WTC11 (cell line): ENCODE measurements around the gene INTS15. TPM values are rescaled to one million over a fixed set of nuclear protein-coding genes. Genes with fewer than 3 reads are reported as not detected.
"Not testable (repeated sequence)": the region's sequence is repeated elsewhere in the genome, so short reads cannot be mapped to it uniquely, and the experiment has no call there.

Source experiments
- ATAC-seq: fragments of 200-7000 bp; cut with Tn5 transposase; 2 replicates; pipeline ENCODE4 v1.10.0; 2021; ENCODE audit warnings: mild to moderate bottlenecking, moderate library complexity
- CTCF ChIA-PET: fragments of 300-600 bp; sonication (Branson Sonifier 250); formaldehyde crosslinking; loops from one replicate; lab custom pipeline; 2021; ENCODE audit warnings: antibody characterized with exemption; lab: Charles Lee
- POLR2A ChIA-PET: fragments of 350-600 bp; sonication (Branson Sonifier 250); formaldehyde crosslinking; loops from one replicate; lab custom pipeline; 2021; ENCODE audit warnings: antibody characterized with exemption; lab: Charles Lee
- DNase-seq: peaks from one replicate; pipeline ENCODE4 v3.0.0; 2021; ENCODE audit warnings: low spot score
- H3K27ac Mint-ChIP-seq: 2 replicates; pipeline ENCODE4 v1.8.0; 2021; ENCODE audit warnings: mixed read lengths
- H3K27me3 Mint-ChIP-seq: 2 replicates; pipeline ENCODE4 v1.8.0; 2021; ENCODE audit warnings: low read depth, mild to moderate bottlenecking, moderate library complexity, mixed read lengths
- H3K36me3 Mint-ChIP-seq: 2 replicates; pipeline ENCODE4 v1.8.0; 2021; ENCODE audit warnings: mixed read lengths
- H3K4me1 Mint-ChIP-seq: 2 replicates; pipeline ENCODE4 v1.8.0; 2022; ENCODE audit warnings: mixed read lengths
- H3K4me3 Mint-ChIP-seq: 2 replicates; pipeline ENCODE4 v1.8.0; 2021; ENCODE audit warnings: mild to moderate bottlenecking, moderate library complexity, mixed read lengths
- H3K9me3 Mint-ChIP-seq: 2 replicates; pipeline ENCODE4 v1.8.0; 2021; ENCODE audit warnings: mixed read lengths
- AR ChIP-seq: fragments of 250-450 bp; sonication (Bioruptor Pico); IDR thresholded peaks from 2 replicates; pipeline ENCODE4 v1.9.0; 2021; ENCODE audit warnings: mild to moderate bottlenecking
- ARID4B ChIP-seq: sonication (generic); formaldehyde crosslinking; IDR thresholded peaks from 2 replicates; pipeline ENCODE4 v1.8.0; 2023; ENCODE audit warnings: missing genetic modification reagents, mild to moderate bottlenecking, borderline replicate concordance
- CREM ChIP-seq: sonication (generic); formaldehyde crosslinking; IDR thresholded peaks from 2 replicates; pipeline ENCODE4 v1.8.1; 2022; ENCODE audit warnings: mild to moderate bottlenecking, missing genetic modification reagents, moderate library complexity
- EMX1 ChIP-seq: fragments of 250-450 bp; sonication (Bioruptor Pico); IDR thresholded peaks from 2 replicates; pipeline ENCODE4 v1.8.0; 2021; ENCODE audit warnings: mild to moderate bottlenecking
- FOXP1 ChIP-seq: sonication (generic); formaldehyde crosslinking; IDR thresholded peaks from 2 replicates; pipeline ENCODE4 v1.8.0; 2022; ENCODE audit warnings: missing genetic modification reagents, mild to moderate bottlenecking, moderate library complexity, borderline replicate concordance
- GRHL2 ChIP-seq: fragments of 250-450 bp; sonication (Bioruptor Pico); IDR thresholded peaks from 2 replicates; pipeline ENCODE4 v1.8.0; 2022; ENCODE audit warnings: mild to moderate bottlenecking, moderate library complexity; ENCODE audit not compliant: insufficient replicate concordance, severe bottlenecking
- GTF2I ChIP-seq: fragments of 250-450 bp; sonication (Bioruptor Pico); conservative IDR thresholded peaks from 2 replicates; pipeline ENCODE4 v1.4.0; 2021; ENCODE audit warnings: mild to moderate bottlenecking
- HMGA2 ChIP-seq: fragments of 250-450 bp; sonication (Bioruptor Pico); IDR thresholded peaks from 2 replicates; pipeline ENCODE4 v1.4.0; 2021; ENCODE audit warnings: mild to moderate bottlenecking, moderate library complexity
- IRF2 ChIP-seq: sonication (generic); formaldehyde crosslinking; IDR thresholded peaks from 2 replicates; pipeline ENCODE4 v1.8.0; 2022; ENCODE audit warnings: low read depth, missing genetic modification reagents, borderline replicate concordance
- NFATC4 ChIP-seq: fragments of 250-450 bp; sonication (Bioruptor Pico); IDR thresholded peaks from 2 replicates; pipeline ENCODE4 v1.9.0; 2021; ENCODE audit warnings: mild to moderate bottlenecking
- NFYB ChIP-seq: sonication (generic); formaldehyde crosslinking; conservative IDR thresholded peaks from 2 replicates; pipeline ENCODE4 v1.8.0; 2022; ENCODE audit warnings: low read depth, missing genetic modification reagents
- USF1 ChIP-seq: sonication (generic); formaldehyde crosslinking; IDR thresholded peaks from 2 replicates; pipeline ENCODE4 v1.8.0; 2022; ENCODE audit warnings: mild to moderate bottlenecking, missing genetic modification reagents
- ZNF121 ChIP-seq: sonication (generic); formaldehyde crosslinking; IDR thresholded peaks from 2 replicates; pipeline ENCODE4 v1.8.0; 2023; ENCODE audit warnings: missing genetic modification reagents
- ZNF138 ChIP-seq: sonication (generic); formaldehyde crosslinking; conservative IDR thresholded peaks from 2 replicates; pipeline ENCODE4 v1.8.1; 2022; ENCODE audit warnings: mild to moderate bottlenecking, moderate library complexity, missing genetic modification reagents
- ZNF423 ChIP-seq: fragments of 250-450 bp; sonication (Bioruptor Pico); IDR thresholded peaks from 2 replicates; pipeline ENCODE4 v2.1.2; 2022; ENCODE audit warnings: mild to moderate bottlenecking, moderate library complexity
- ZNF425 ChIP-seq: fragments of 250-450 bp; sonication (Bioruptor Pico); conservative IDR thresholded peaks from 2 replicates; pipeline ENCODE4 v1.9.0; 2021; ENCODE audit warnings: mild to moderate bottlenecking
- total RNA-seq: library from RNA; stranded (reverse); gene quantifications from 3 replicates; pipeline ENCODE4 v1.2.3, GENCODE V29; 2021

INTS15 gene
- total RNA-seq, 1 experiment from 2014 or later, result 28.2 TPM

- Mint-ChIP-seq H3K27me3 (no peaks in the 10 kb centered on the region), H3K9me3 (no peaks in the 10 kb centered on the region), H3K4me3 (peak overlapping the region; percentile 62), H3K36me3 (peaks cover 14% of the 10 kb centered on the region), H3K4me1 (no peaks in the 10 kb centered on the region), H3K27ac (no peak overlapping the region)
- DNase-seq (peak; percentile 29), ATAC-seq (peak; percentile 50)
- POLR2A ChIA-PET, result interaction anchor here (0.6 kb wide), 1 partner anchor 62 kb away, joined by 4 read pairs; no protein-coding TSS in a partner anchor
- CTCF ChIA-PET, result interaction anchor here (1.5 to 5.0 kb wide), 5 partner anchors 9 to 60 kb away, joined by 3 to 27 read pairs (median 10); partner anchors contain the start of gene INTS15
- TF ChIP-seq ZNF425 (CRISPR knock-in tag) (no peak), FOXP1 (CRISPR knock-in tag) (no peak), ZNF138 (CRISPR knock-in tag) (no peak), ZNF121 (CRISPR knock-in tag) (no peak), IRF2 (CRISPR knock-in tag) (no peak), NFATC4 (CRISPR knock-in tag) (no peak), AR (CRISPR knock-in tag) (no peak), NFYB (CRISPR knock-in tag) (no peak), GTF2I (CRISPR knock-in tag) (no peak), EMX1 (CRISPR knock-in tag) (no peak)
These were observed 13.6 kb upstream of the INTS15 start for GRCh38 chr7:6576024-6576866.

- H3K9me3 Mint-ChIP-seq, ATAC-seq, H3K4me1 Mint-ChIP-seq, H3K27ac Mint-ChIP-seq, DNase-seq, H3K27me3 Mint-ChIP-seq: not testable (repeated sequence)
- TF ChIP-seq HMGA2 (CRISPR knock-in tag), result peak; percentile 100
- Mint-ChIP-seq H3K4me3 (peak overlapping the region; percentile 85), H3K36me3 (peaks cover 21% of the 10 kb centered on the region)
- CTCF ChIA-PET, result interaction anchor here (1.5 to 5.0 kb wide), 5 partner anchors 8 to 60 kb away, joined by 3 to 27 read pairs (median 10); partner anchors contain the start of gene INTS15
- POLR2A ChIA-PET, result interaction anchor here (0.6 to 1.0 kb wide), 2 partner anchors 32 to 57 kb away, joined by 3 read pairs; no protein-coding TSS in a partner anchor
These were observed 12.9 kb upstream of the INTS15 start for GRCh38 chr7:6576867-6577368.

- H3K27me3 Mint-ChIP-seq, result no peaks in the 10 kb centered on the region
- peak within 1 kb of the TSS; percentile 85 for H3K4me3 Mint-ChIP-seq
- peak; percentile 79 for DNase-seq
- peak; percentile 83 for ATAC-seq
- CTCF ChIA-PET, result interaction anchor here (1.7 to 5.0 kb wide), 3 partner anchors 13 to 61 kb away, joined by 10 to 27 read pairs (median 10); partner anchors contain the start of gene INTS15
- peaks cover 26% of the 10 kb centered on the region for H3K36me3 Mint-ChIP-seq
- no peaks in the 10 kb centered on the region for H3K4me1 Mint-ChIP-seq
- H3K27ac Mint-ChIP-seq, result peak within 1 kb of the TSS; percentile 92
- POLR2A ChIA-PET, result interaction anchor here (0.6 to 1.0 kb wide), 2 partner anchors 32 to 58 kb away, joined by 3 read pairs; no protein-coding TSS in a partner anchor
- H3K9me3 Mint-ChIP-seq, result no peaks in the 10 kb centered on the region
- TF ChIP-seq GRHL2 (no peak), USF1 (CRISPR knock-in tag) (peak; percentile 49; the same call in 1 of the 2 replicates), ARID4B (CRISPR knock-in tag) (0 out of 2 replicates have a peak, but pooled peaks have one; percentile 42), ZNF423 (peak; percentile 84), CREM (peak; percentile 62; the same call in 1 of the 2 replicates)
These were observed 12.3 kb upstream of the INTS15 start, which contains the start of gene ZDHHC4 for GRCh38 chr7:6577369-6578113. ZDHHC4 (plus strand) TSS chr7:6577454; CDS start chr7:6580562, 3,108 bp downstream.
